K562 (cell line): ENCODE measurements around the gene ZNF750. TPM values are rescaled to one million over a fixed set of nuclear protein-coding genes. Genes with fewer than 3 reads are reported as not detected.

Experiments
- ATF1 ChIP-seq, 2 experiments: fragments of 450-650 bp in 1 of 2; IDR thresholded peaks; 2 replicates each; pipeline ENCODE4 v1.6.1; 2016; ENCODE audit warnings: missing compliant biosample characterization in 1 of 2, missing genetic modification characterization in 1 of 2
- JUN ChIP-seq, 2 experiments: sonication (generic) in 1 of 2; formaldehyde crosslinking in 1 of 2; IDR thresholded peaks; 2 replicates each; pipeline versions ENCODE4 v1.6.1 to v1.8.0; 2012 to 2022; ENCODE audit warnings: borderline replicate concordance in 2 of 2, mild to moderate bottlenecking in 2 of 2, improper control_type of control experiment in 1 of 2, low read depth in 1 of 2, low read length in 1 of 2, missing genetic modification reagents in 1 of 2
- MLX ChIP-seq, 2 experiments: fragments of 450-650 bp in 1 of 2; sonication (generic) in 1 of 2; formaldehyde crosslinking; conservative IDR thresholded peaks; 2 replicates each; pipeline versions ENCODE4 v1.4.0 to v1.8.1; 2020 to 2022; ENCODE audit warnings: mild to moderate bottlenecking in 1 of 2, missing genetic modification reagents in 1 of 2
- PHF8 ChIP-seq: fragments of 200-600 bp; sonication (generic); IDR thresholded peaks from 2 replicates; pipeline ENCODE4 v1.6.1; 2012; ENCODE audit warnings: mixed run types, mild to moderate bottlenecking, inconsistent platforms, low read length, moderate library complexity, borderline replicate concordance
- SRF ChIP-seq, 2 experiments: fragments of 250-450, 450-650 bp in 1 of 2; sonication (Bioruptor Pico) in 1 of 2; sonication (generic) in 1 of 2; formaldehyde crosslinking; IDR thresholded peaks; 2 replicates each; pipeline versions ENCODE4 v1.5.0 to v1.5.1; 2020 to 2022; ENCODE audit warnings: mild to moderate bottlenecking in 1 of 2, missing genetic modification reagents in 1 of 2
- ZBTB8A ChIP-seq: fragments of 450-650 bp; IDR thresholded peaks from 2 replicates; pipeline ENCODE4 v1.6.1; 2018; ENCODE audit warnings: mild to moderate bottlenecking, moderate library complexity; ENCODE audit not compliant: partially characterized antibody
- ZFX ChIP-seq: sonication (generic); formaldehyde crosslinking; IDR thresholded peaks from 2 replicates; pipeline ENCODE4 v1.8.0; 2022; ENCODE audit warnings: mild to moderate bottlenecking, missing genetic modification reagents, moderate library complexity
- ZKSCAN8 ChIP-seq: fragments of 200-800 bp; sonication (Bioruptor generic); IDR thresholded peaks from 2 replicates; pipeline ENCODE4 v1.6.1; 2016; ENCODE audit warnings: missing genetic modification characterization, missing compliant biosample characterization
- ZNF175 ChIP-seq: fragments of 200-800 bp; sonication (Bioruptor generic); IDR thresholded peaks from 2 replicates; pipeline ENCODE4 v1.6.1; 2016; ENCODE audit warnings: low read depth, mild to moderate bottlenecking, missing genetic modification characterization, missing compliant biosample characterization
- ZNF561 ChIP-seq: fragments of 450-650 bp; formaldehyde crosslinking; conservative IDR thresholded peaks from 2 replicates; pipeline ENCODE4 v1.4.0; 2020; ENCODE audit warnings: mild to moderate bottlenecking, moderate library complexity
- ZNF592 ChIP-seq: fragments of 450-650 bp; IDR thresholded peaks from 2 replicates; pipeline ENCODE4 v1.6.1; 2017; ENCODE audit warnings: antibody characterized with exemption, mild to moderate bottlenecking
- polyA plus RNA-seq, 8 experiments: library from polyadenylated mRNA; depleted of rRNA in 4 of 8; stranded (reverse) in 5 of 8; unstranded in 3 of 8; fragments of >200 nt; fragmentation: Nextera tagmentation in 2 of 8; fragmentation: Illumina TruSeq in 1 of 8; extraction: Ambion mirVana in 2 of 8; extraction: Trizol in 1 of 8; gene quantifications; 2 replicates each; pipeline versions ENCODE4 v1.2.1 to v1.2.3, GENCODE V29; 2011 to 2014; ENCODE audit warnings: inconsistent platforms in 1 of 8, missing spikeins in 1 of 8
- total RNA-seq, 7 experiments: library from RNA; depleted of rRNA in 6 of 7; stranded (reverse); fragments of >200 nt in 6 of 7; fragmentation: Illumina TruSeq in 2 of 7; extraction: Trizol in 2 of 7; gene quantifications; 2 replicates each; pipeline versions ENCODE4 v1.2.1 to v1.2.3, GENCODE V29; 2011 to 2021; ENCODE audit warnings: low replicate concordance in 1 of 7
- TF ChIP-seq, protein P1 (sequence below): sonication (generic); formaldehyde crosslinking; IDR thresholded peaks from 2 replicates; pipeline ENCODE4 v1.8.1; 2023; ENCODE audit warnings: mild to moderate bottlenecking, missing genetic modification reagents
- TF ChIP-seq, protein P2 (sequence below), 3 experiments: fragments of 200-800 bp in 1 of 3; fragments of 250-450 bp in 1 of 3; fragments of 450-650 bp in 1 of 3; sonication (Bioruptor Pico) in 1 of 3; sonication (Bioruptor generic) in 1 of 3; formaldehyde crosslinking in 1 of 3; IDR thresholded peaks; 2 replicates each; pipeline versions ENCODE4 v1.6.1 to v1.8.0; 2016 to 2022; ENCODE audit warnings: mild to moderate bottlenecking in 2 of 3, missing genetic modification characterization in 2 of 3, missing compliant biosample characterization in 1 of 3, moderate library complexity in 1 of 3

The ZNF750 gene
- total and polyA plus RNA-seq, 9 of the 15 experiments (the other 6 are each of a cell fraction or from before 2014, with no cell fraction given), result not detected

DNA sequence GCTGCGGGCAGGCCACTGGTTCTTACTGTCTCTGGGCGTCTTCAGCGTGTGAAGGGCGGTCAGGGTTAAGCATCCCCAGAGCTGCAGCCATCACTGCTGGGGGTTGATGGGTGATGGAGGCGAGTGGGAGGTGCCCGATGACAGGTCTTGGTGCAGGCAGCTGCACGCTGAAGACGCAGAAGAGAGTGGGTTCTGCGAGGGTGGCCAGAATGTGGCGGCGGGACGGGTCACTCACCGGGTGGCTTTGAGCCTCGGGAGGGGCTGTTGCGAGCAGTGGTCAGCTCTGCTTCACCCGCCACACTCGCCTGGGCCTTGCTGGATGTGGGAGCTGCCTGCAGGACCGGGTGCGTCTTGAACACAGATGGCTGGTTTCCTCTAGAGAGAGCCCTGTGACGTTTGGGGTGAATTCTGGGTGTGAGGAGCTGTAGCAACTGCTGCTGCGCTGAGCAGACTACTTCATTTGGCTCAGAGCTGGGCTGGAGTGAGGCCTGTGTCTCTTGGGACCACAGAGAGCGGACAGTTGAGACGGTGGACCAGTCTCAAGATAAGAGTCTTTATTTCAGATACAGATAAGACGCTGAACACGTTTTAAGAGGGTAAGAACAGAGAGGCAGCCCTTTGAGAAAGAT is 44.6 kb upstream of the ZNF750 start (continued):
- TF ChIP-seq, protein P1, sequence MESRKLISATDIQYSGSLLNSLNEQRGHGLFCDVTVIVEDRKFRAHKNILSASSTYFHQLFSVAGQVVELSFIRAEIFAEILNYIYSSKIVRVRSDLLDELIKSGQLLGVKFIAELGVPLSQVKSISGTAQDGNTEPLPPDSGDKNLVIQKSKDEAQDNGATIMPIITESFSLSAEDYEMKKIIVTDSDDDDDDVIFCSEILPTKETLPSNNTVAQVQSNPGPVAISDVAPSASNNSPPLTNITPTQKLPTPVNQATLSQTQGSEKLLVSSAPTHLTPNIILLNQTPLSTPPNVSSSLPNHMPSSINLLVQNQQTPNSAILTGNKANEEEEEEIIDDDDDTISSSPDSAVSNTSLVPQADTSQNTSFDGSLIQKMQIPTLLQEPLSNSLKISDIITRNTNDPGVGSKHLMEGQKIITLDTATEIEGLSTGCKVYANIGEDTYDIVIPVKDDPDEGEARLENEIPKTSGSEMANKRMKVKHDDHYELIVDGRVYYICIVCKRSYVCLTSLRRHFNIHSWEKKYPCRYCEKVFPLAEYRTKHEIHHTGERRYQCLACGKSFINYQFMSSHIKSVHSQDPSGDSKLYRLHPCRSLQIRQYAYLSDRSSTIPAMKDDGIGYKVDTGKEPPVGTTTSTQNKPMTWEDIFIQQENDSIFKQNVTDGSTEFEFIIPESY, result peak; percentile 81
- TF ChIP-seq, protein P2, sequence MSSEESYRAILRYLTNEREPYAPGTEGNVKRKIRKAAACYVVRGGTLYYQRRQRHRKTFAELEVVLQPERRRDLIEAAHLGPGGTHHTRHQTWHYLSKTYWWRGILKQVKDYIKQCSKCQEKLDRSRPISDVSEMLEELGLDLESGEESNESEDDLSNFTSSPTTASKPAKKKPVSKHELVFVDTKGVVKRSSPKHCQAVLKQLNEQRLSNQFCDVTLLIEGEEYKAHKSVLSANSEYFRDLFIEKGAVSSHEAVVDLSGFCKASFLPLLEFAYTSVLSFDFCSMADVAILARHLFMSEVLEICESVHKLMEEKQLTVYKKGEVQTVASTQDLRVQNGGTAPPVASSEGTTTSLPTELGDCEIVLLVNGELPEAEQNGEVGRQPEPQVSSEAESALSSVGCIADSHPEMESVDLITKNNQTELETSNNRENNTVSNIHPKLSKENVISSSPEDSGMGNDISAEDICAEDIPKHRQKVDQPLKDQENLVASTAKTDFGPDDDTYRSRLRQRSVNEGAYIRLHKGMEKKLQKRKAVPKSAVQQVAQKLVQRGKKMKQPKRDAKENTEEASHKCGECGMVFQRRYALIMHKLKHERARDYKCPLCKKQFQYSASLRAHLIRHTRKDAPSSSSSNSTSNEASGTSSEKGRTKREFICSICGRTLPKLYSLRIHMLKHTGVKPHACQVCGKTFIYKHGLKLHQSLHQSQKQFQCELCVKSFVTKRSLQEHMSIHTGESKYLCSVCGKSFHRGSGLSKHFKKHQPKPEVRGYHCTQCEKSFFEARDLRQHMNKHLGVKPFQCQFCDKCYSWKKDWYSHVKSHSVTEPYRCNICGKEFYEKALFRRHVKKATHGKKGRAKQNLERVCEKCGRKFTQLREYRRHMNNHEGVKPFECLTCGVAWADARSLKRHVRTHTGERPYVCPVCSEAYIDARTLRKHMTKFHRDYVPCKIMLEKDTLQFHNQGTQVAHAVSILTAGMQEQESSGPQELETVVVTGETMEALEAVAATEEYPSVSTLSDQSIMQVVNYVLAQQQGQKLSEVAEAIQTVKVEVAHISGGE (CRISPR knock-in tag; IDR thresholded peaks at IDR 0.05), result 0 out of 6 replicates have a peak, but pooled peaks of 1 of the 3 experiments have one; percentile 30
- TF ChIP-seq ZNF592, result peak; percentile 81
- 0 out of 2 replicates have a peak, but pooled peaks have one; percentile 29 for TF ChIP-seq ZFX (CRISPR knock-in tag)
- no peak for TF ChIP-seq SRF (CRISPR knock-in tag; IDR thresholded peaks at IDR 0.05)
- no peak for TF ChIP-seq MLX (CRISPR knock-in tag; conservative IDR thresholded peaks at IDR 0.05)
- TF ChIP-seq ZNF561 (CRISPR knock-in tag), result no peak
- 0 out of 2 replicates have a peak, but pooled peaks have one; percentile 8 for TF ChIP-seq ZKSCAN8
- no peak for TF ChIP-seq PHF8
- no peak for TF ChIP-seq ZNF175 (CRISPR knock-in tag)
- no peak for TF ChIP-seq ATF1 (CRISPR knock-in tag; IDR thresholded peaks at IDR 0.05)
- TF ChIP-seq ATF1 (tag; IDR thresholded peaks at IDR 0.05), result 0 out of 2 replicates have a peak, but pooled peaks have one; percentile 10
- no peak for TF ChIP-seq JUN (IDR thresholded peaks at IDR 0.05; ENCODE audit: borderline replicate concordance, low read depth, low read length)
- TF ChIP-seq JUN (CRISPR knock-in tag; IDR thresholded peaks at IDR 0.05; ENCODE audit: borderline replicate concordance), result no peak
- TF ChIP-seq ZBTB8A, result no peak
